ENCODE results near the gene ABLIM3.

DNA sequence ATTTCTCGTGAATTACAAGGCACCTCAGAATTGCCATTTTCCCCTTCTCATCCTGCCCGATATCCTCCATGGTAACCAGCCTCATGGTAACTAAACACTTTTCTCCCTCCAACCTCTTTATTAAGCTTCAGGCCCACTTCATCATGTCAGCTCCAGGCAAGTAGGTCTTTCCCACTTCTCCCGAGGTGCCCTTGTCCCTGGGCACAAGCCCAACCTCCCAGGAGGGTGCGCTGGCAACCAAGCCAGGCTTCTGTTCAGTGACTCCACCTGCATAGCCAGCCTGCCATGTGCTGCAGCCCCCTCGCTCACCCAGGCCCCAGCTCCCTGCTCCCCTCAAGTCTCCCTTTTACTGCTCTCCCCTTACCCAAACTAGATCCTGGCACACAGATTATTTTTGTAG is 83.0 kb downstream of the ABLIM3 start:
- TF ChIP-seq, protein P1, sequence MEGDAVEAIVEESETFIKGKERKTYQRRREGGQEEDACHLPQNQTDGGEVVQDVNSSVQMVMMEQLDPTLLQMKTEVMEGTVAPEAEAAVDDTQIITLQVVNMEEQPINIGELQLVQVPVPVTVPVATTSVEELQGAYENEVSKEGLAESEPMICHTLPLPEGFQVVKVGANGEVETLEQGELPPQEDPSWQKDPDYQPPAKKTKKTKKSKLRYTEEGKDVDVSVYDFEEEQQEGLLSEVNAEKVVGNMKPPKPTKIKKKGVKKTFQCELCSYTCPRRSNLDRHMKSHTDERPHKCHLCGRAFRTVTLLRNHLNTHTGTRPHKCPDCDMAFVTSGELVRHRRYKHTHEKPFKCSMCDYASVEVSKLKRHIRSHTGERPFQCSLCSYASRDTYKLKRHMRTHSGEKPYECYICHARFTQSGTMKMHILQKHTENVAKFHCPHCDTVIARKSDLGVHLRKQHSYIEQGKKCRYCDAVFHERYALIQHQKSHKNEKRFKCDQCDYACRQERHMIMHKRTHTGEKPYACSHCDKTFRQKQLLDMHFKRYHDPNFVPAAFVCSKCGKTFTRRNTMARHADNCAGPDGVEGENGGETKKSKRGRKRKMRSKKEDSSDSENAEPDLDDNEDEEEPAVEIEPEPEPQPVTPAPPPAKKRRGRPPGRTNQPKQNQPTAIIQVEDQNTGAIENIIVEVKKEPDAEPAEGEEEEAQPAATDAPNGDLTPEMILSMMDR (IDR thresholded peaks at IDR 0.05): no peak
- no peak for TF ChIP-seq POLR2A (IDR thresholded peaks at IDR 0.05)
